Esophagus muscularis mucosa (tissue), 4 donors: ENCODE results near the gene PSMB9. TPM values are rescaled to one million over a fixed set of nuclear protein-coding genes. Genes with fewer than 3 reads are reported as not detected.

ENCODE experiments used
- DNase-seq: peaks from one replicate; pipeline ENCODE4 v3.0.0-alpha.2; 2017; ENCODE audit errors: extremely low spot score
- H3K27ac ChIP-seq, 4 donors: fragments of 200-600 bp; sonication (generic); replicated peaks in 1 of 4; 1 replicate in 3 of 4; 2 replicates in 1 of 4; pipeline ENCODE4 v1.5.1; 2016 to 2019; ENCODE audit warnings: mild to moderate bottlenecking in 1 of 4
- H3K27me3 ChIP-seq, 4 donors: fragments of 200-600 bp; sonication (generic); one replicate each; pipeline versions ENCODE4 v1.5.1 to v1.6.0; 2016 to 2019
- H3K36me3 ChIP-seq, 4 donors: fragments of 200-600 bp; sonication (generic); one replicate each; pipeline ENCODE4 v1.5.1; 2016 to 2019
- H3K4me1 ChIP-seq, 4 donors: fragments of 200-600 bp; sonication (generic); one replicate each; pipeline ENCODE4 v1.5.1; 2016 to 2019
- H3K4me3 ChIP-seq, 4 donors: fragments of 200-600 bp; sonication (generic); 1 replicate in 2 of 4; 2 replicates in 2 of 4; pipeline ENCODE4 v1.5.1; 2016 to 2019; ENCODE audit warnings: mild to moderate bottlenecking in 4 of 4, moderate library complexity in 1 of 4
- H3K9me3 ChIP-seq, 4 donors: fragments of 200-600 bp; sonication (generic); 1 replicate in 3 of 4; 2 replicates in 1 of 4; pipeline ENCODE4 v1.5.1; 2016 to 2019
- CTCF ChIP-seq, 3 experiments: fragments of 200-600 bp in 2 of 3; fragments of 450-650 bp in 1 of 3; sonication (generic) in 2 of 3; IDR thresholded peaks; one replicate each; pipeline ENCODE4 v1.5.1; 2017 to 2019; ENCODE audit warnings: antibody characterized with exemption in 3 of 3, mild to moderate bottlenecking in 2 of 3, moderate library complexity in 1 of 3
- EP300 ChIP-seq: sonication (generic); formaldehyde crosslinking; IDR thresholded peaks from one replicate; pipeline ENCODE4 v1.6.1; 2017; ENCODE audit warnings: antibody characterized with exemption
- POLR2A ChIP-seq: fragments of 450-650 bp; IDR thresholded peaks from one replicate; pipeline ENCODE4 v1.6.1; 2017; ENCODE audit warnings: antibody characterized with exemption, moderate library complexity, mild to moderate bottlenecking, low read depth
- POLR2AphosphoS5 ChIP-seq, 2 donors: sonication (generic); formaldehyde crosslinking; IDR thresholded peaks; one replicate each; pipeline ENCODE4 v1.6.1; 2017; ENCODE audit warnings: antibody characterized with exemption in 2 of 2
- WGBS: methylation state at CpG from one replicate; pipeline ENCODE4 v1.1.5; 2018; 5-methylcytosine and 5-hydroxymethylcytosine counted together
- intact Hi-C: fragments of 100-400 bp; cut with DNase I; formaldehyde crosslinking; loops from one replicate; pipeline ENCODE4 v1.15.1; 2023
- total RNA-seq, 4 donors: library from RNA; depleted of rRNA; stranded (reverse); fragments of >200 nt; gene quantifications; one replicate each; pipeline versions ENCODE4 v1.1.0 to v1.2.1, GENCODE V29; 2016

Gene PSMB9
- total RNA-seq, 4 donors from 2014 or later = 9.1 to 26.2 (median 20.5) TPM

GRCh38 chr6:32838114-32838958 lies 15.7 kb upstream of the PSMB9 start, which contains the start of gene TAP2:
Gene TAP2, minus strand, starts transcription at chr6:32838739. Its CDS starts 506 bp downstream, at chr6:32838233.
- H3K4me1 ChIP-seq = peaks cover 20 to 46% (median 26%) of the 10 kb centered on the region in 4 donors
- peaks cover 9 to 57% (median 31%) of the 10 kb centered on the region in 4 donors for H3K36me3 ChIP-seq
- H3K9me3 ChIP-seq = no peaks in the 10 kb centered on the region
- WGBS = 0% methylated on average over 14 of the region's 57 CpGs
- H3K27ac ChIP-seq = peak within 1 kb of the TSS; percentile 86 to 96 (median 92)
- intact Hi-C loops = loop anchor here (1.0 to 5.0 kb wide), 2 partner anchors 29 to 139 kb away; no protein-coding TSS in a partner anchor
- peak within 1 kb of the TSS; percentile 63 to 94 (median 82) for H3K4me3 ChIP-seq
- no peaks in the 10 kb centered on the region for H3K27me3 ChIP-seq
- peak; percentile 98 for DNase-seq
- no peak for TF ChIP-seq POLR2A
- no peak for TF ChIP-seq EP300
- peak; percentile 94 to 99 (median 98) for TF ChIP-seq CTCF (IDR thresholded peaks at IDR 0.05)
- TF ChIP-seq POLR2AphosphoS5 (IDR thresholded peaks at IDR 0.05) = peak; percentile 82 to 90

GRCh38 chr6:32839356-32839755 lies 14.6 kb upstream of the PSMB9 start:
- Histone ChIP-seq H3K4me3 (no peak overlapping the region), H3K36me3 (peaks cover 9 to 47% (median 30%) of the 10 kb centered on the region in 4 donors)

GRCh38 chr6:32840604-32841246 lies 13.3 kb upstream of the PSMB9 start:
- Histone ChIP-seq H3K4me3 (no peak overlapping the region), H3K9me3 (no peaks in the 10 kb centered on the region), H3K36me3 (peaks cover 0 to 39% (median 25%) of the 10 kb centered on the region in 4 donors), H3K4me1 (peaks cover 30 to 59% (median 41%) of the 10 kb centered on the region in 4 donors), H3K27me3 (no peaks in the 10 kb centered on the region), H3K27ac (peak overlapping the region in 2 of 4 donors; percentile 5 to 86)
- no peak for TF ChIP-seq CTCF (IDR thresholded peaks at IDR 0.05)
- TF ChIP-seq EP300 = no peak
- TF ChIP-seq POLR2AphosphoS5 (IDR thresholded peaks at IDR 0.05) = no peak
- TF ChIP-seq POLR2A = no peak
- peak; percentile 70 for DNase-seq
- intact Hi-C loops = no loop called here
- 87% methylated on average over 9 of the region's 9 CpGs for WGBS

More at GRCh38 chr6:32839356-32839755, 14.6 kb upstream of the PSMB9 start:
- TF ChIP-seq EP300 (no peak), POLR2A (no peak), CTCF (IDR thresholded peaks at IDR 0.05) (no peak)
- Histone ChIP-seq H3K27ac (peak overlapping the region; percentile 86 to 96 (median 92)), H3K27me3 (no peaks in the 10 kb centered on the region), H3K9me3 (no peaks in the 10 kb centered on the region), H3K4me1 (peaks cover 23 to 47% (median 29%) of the 10 kb centered on the region in 4 donors)
- peak; percentile 81 for DNase-seq
- 78% methylated on average over 15 of the region's 15 CpGs for WGBS
- intact Hi-C loops = loop anchor here (5.0 kb wide), 1 partner anchor 138 kb away; no protein-coding TSS in a partner anchor

GRCh38 chr6:32842021-32842650 lies 11.9 kb upstream of the PSMB9 start:
- no peak overlapping the region for H3K4me3 ChIP-seq
- no peak for TF ChIP-seq EP300
- no peak for TF ChIP-seq POLR2A
- no peak for TF ChIP-seq CTCF (IDR thresholded peaks at IDR 0.05)
- TF ChIP-seq POLR2AphosphoS5 (IDR thresholded peaks at IDR 0.05) = no peak
- no peaks in the 10 kb centered on the region for H3K9me3 ChIP-seq
- H3K27me3 ChIP-seq = no peaks in the 10 kb centered on the region
- peak; percentile 53 for DNase-seq
- 93% methylated on average over 6 of the region's 6 CpGs for WGBS
- peaks cover 9 to 45% (median 33%) of the 10 kb centered on the region in 4 donors for H3K36me3 ChIP-seq
- H3K4me1 ChIP-seq = peaks cover 30 to 55% (median 46%) of the 10 kb centered on the region in 4 donors
- H3K27ac ChIP-seq = peak overlapping the region in 2 of 4 donors; percentile 85 to 86
- intact Hi-C loops = no loop called here
